GM19023 (cell line): ENCODE data around the gene GALR1.
"Not testable (repeated sequence)": the region's sequence is repeated elsewhere in the genome, so short reads cannot be mapped to it uniquely, and the experiment has no call there.

Source experiments
- ATAC-seq: cut with Tn5 transposase; IDR thresholded peaks from one replicate; pipeline ENCODE4 v1.9.1; 2021; ENCODE audit warnings: mild to moderate bottlenecking, moderate library complexity; ENCODE audit not compliant: unreplicated experiment

Gene GALR1, protein sequence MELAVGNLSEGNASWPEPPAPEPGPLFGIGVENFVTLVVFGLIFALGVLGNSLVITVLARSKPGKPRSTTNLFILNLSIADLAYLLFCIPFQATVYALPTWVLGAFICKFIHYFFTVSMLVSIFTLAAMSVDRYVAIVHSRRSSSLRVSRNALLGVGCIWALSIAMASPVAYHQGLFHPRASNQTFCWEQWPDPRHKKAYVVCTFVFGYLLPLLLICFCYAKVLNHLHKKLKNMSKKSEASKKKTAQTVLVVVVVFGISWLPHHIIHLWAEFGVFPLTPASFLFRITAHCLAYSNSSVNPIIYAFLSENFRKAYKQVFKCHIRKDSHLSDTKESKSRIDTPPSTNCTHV

GRCh38 chr18:77249569-77250500 is at the start of gene GALR1:
Gene GALR1, plus strand, starts transcription at chr18:77249848. Its CDS starts 701 bp downstream, at chr18:77250549.
- ATAC-seq, result no peak

GRCh38 chr18:77201506-77201905 is 48.1 kb upstream of the GALR1 start:
- ATAC-seq, result no peak

GRCh38 chr18:77202329-77202728 is 47.3 kb upstream of the GALR1 start:
- ATAC-seq, result no peak

DNA sequence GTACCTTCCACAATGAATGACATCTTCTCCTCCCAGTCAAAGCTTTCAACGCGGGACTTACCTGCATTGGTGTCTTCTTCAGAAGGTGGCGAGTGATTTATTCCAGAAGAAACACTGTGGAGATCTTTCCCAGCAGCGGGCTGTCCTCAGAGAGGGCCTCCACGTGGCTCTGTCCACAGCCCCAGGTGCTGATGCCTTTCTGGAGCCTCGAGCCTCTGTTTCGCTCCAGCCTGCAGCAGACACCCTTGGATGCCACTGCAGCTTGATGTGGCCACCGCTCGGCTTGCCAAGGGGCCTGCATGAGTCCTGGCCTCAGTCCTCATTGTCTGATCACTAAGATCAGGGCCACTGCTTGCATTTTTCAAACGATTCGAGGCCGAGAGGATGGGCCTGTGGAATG is 46.6 kb upstream of the GALR1 start:
- ATAC-seq, result no peak

DNA sequence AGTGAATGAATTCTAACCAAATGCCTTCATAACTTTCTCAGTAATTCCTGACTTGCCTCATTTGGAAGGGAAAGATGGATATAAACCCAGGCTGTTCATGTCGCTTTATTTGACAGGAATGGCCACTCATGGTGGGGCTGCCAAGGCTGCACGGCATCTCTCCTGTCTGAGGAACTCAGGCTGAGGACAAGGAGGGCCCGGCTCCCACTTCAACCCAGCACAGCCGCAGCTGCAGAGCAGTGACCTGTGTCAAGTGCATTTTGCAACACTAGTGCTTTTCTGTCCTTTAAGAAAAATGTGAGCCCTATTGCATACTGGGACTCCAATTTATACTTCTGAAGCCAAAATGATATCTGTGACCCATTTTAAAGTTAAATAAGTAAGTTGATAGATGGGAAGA is 45.8 kb upstream of the GALR1 start:
- ATAC-seq, result no peak

DNA sequence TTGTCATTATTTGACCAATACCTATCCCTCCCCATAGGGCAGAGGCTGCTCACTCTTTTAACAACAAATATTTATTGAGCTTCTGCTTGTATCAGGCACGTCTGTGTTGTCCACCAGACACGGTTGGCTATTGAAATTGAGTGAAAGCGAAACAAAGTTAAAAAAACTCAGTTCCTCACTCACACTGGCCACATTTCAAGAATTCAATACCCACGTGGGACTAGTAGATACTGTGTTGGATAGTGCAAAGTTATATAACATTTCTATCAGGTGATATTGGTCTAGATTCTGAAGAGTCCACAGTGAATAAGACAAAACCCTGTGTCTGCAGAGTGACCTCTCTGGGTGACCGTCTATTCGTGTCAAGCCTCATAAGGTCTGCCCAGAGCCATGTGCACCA is 43.9 kb upstream of the GALR1 start:
- ATAC-seq, result no peak

- no peak for ATAC-seq
Measured at GRCh38 chr18:77206676-77207374, 42.8 kb upstream of the GALR1 start.

- no peak for ATAC-seq
Measured at GRCh38 chr18:77207540-77207939, 42.1 kb upstream of the GALR1 start.

- ATAC-seq, result peak; percentile 55
Measured at GRCh38 chr18:77208964-77209363, 40.7 kb upstream of the GALR1 start.

DNA sequence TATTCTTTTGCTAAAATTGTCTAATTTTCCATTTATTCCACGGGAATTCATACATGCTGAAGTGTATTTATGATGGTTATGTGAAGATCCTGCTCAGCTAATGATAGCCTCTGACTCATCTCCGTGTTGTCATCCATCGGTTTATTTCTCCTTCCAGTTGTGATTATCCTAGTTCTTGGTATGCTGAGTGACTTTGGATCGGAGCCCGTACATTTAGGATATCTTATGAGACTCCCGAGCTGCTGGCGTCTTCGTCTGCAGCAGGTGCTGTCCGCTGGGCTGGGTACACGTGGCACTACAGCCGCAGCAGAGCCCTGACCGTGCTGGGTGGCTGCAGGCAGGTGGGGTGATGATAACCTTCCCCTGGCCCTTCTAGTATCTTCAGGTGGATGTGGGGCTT is 40.1 kb upstream of the GALR1 start:
- ATAC-seq, result no peak

- ATAC-seq, result no peak
Measured at GRCh38 chr18:77210249-77210648, 39.4 kb upstream of the GALR1 start.

- no peak for ATAC-seq
Measured at GRCh38 chr18:77218642-77219041, 31.0 kb upstream of the GALR1 start.

DNA sequence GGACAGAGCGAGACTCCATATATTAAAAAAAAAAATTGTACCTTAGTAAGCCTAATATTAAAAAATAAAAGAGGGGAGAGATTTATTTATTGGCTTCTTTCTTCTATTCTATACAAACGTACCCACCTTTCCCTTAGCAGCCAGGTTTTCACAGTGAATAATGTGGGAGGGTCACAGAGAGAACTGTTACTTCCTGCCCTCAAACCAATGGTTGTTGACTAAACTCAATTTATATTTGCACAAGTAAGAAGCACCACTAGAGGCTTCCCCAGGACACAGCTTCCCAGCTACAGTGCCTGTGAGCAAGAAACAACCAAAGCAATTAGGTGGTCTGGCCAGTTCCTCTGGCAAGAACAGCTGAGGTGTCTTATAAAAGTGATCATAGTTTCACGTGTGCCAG is 28.9 kb upstream of the GALR1 start:
- ATAC-seq, result no peak

- no peak for ATAC-seq
Measured at GRCh38 chr18:77222464-77222863, 27.2 kb upstream of the GALR1 start.

- ATAC-seq, result no peak
Measured at GRCh38 chr18:77223221-77223639, 26.4 kb upstream of the GALR1 start.

DNA sequence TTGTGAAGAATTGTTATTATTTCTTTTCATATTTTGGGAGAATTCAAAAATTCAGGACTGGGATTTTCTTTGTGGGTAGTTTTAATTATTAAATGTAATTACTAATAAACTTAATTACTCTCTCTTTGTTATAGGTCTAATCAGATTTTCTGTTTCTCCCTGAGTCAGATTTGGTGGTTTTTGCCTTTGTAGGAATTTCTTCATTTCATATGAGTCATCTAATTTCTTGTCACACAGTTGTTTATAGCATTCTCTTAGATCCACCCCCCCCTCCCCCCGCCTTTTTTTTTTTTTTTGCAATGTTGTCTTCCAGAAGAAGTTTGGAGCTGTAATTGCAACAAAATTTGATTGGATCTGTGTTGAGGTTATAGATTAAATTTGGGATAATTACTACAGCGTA is 26.0 kb upstream of the GALR1 start:
- ATAC-seq, result no peak

DNA sequence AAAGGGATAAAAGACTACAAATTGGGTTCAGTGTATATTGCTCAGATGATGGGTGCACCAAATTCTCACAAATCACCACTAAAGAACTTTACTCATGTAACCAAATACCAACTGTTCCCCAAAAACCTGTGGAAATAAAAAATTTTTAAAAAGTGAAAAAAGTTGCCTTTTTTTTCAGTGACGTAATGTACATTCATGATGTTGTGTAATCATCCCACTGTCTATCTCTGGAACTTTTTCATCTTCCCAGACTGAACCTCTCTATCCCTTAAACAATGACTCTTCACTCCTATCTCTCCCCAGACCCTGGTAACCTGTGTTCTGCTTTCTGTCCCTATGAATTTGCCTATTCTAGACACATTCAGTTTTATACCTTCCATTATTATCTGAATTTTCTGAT is 19.0 kb upstream of the GALR1 start:
- ATAC-seq, result no peak

GRCh38 chr18:77234504-77235365 is 14.9 kb upstream of the GALR1 start:
- ATAC-seq, result no peak

DNA sequence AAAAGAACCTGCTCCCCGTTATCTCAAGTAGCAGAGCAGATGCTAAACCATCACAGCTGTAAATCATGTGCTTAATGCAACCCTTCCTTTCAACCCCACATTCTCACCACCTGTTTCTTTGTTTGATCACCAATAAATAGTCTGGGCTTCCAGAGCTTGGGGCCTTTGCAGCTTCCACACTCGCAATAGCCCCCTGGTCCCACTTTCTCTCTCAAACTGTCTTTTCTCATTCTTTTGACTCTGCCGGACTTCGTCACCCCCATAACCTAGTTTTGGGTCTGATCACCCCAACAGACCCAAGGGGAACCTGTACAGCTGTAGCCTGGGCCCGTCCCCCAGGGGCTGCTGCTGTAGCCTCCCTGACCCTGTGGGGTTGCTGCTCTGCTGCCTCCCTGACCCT is 10.4 kb upstream of the GALR1 start:
- not testable (repeated sequence) for ATAC-seq

- ATAC-seq, result no peak
Measured at GRCh38 chr18:77248873-77249568, 627 bp upstream of the GALR1 start.
